GM12872 (cell line): ENCODE data around the gene FAM3D.

ENCODE experiments used
- CTCF ChIP-seq: IDR thresholded peaks from 3 replicates; pipeline ENCODE4 v1.5.1; 2011; ENCODE audit warnings: low read depth, mild to moderate bottlenecking, low read length, moderate library complexity; ENCODE audit not compliant: insufficient read depth

The FAM3D gene

GRCh38 chr3:58603606-58604005, 63.0 kb downstream of the FAM3D start:
- no peak for TF ChIP-seq CTCF

- no peak for TF ChIP-seq CTCF
Observed at GRCh38 chr3:58597770-58598310, 68.7 kb downstream of the FAM3D start.

GRCh38 chr3:58596834-58597518, 69.6 kb downstream of the FAM3D start:
- TF ChIP-seq CTCF = no peak

- TF ChIP-seq CTCF = no peak
Observed at GRCh38 chr3:58594117-58594516, 72.5 kb downstream of the FAM3D start.

GRCh38 chr3:58591517-58592510, 74.8 kb downstream of the FAM3D start:
- TF ChIP-seq CTCF = no peak

GRCh38 chr3:58588030-58588614, 78.5 kb downstream of the FAM3D start:
- TF ChIP-seq CTCF = no peak

GRCh38 chr3:58586776-58587192, 79.8 kb downstream of the FAM3D start:
- TF ChIP-seq CTCF = no peak
